UCSD-AML1 (cell line): ENCODE data around the gene PPP2R3C.
"Not testable (repeated sequence)": the region's sequence is repeated elsewhere in the genome, so short reads cannot be mapped to it uniquely, and the experiment has no call there.

Source experiments
- DNase-seq: peaks from one replicate; lab custom pipeline; 2025; ENCODE audit not compliant: unreplicated experiment; lab: John Stamatoyannopoulos, UW

Gene PPP2R3C

DNA sequence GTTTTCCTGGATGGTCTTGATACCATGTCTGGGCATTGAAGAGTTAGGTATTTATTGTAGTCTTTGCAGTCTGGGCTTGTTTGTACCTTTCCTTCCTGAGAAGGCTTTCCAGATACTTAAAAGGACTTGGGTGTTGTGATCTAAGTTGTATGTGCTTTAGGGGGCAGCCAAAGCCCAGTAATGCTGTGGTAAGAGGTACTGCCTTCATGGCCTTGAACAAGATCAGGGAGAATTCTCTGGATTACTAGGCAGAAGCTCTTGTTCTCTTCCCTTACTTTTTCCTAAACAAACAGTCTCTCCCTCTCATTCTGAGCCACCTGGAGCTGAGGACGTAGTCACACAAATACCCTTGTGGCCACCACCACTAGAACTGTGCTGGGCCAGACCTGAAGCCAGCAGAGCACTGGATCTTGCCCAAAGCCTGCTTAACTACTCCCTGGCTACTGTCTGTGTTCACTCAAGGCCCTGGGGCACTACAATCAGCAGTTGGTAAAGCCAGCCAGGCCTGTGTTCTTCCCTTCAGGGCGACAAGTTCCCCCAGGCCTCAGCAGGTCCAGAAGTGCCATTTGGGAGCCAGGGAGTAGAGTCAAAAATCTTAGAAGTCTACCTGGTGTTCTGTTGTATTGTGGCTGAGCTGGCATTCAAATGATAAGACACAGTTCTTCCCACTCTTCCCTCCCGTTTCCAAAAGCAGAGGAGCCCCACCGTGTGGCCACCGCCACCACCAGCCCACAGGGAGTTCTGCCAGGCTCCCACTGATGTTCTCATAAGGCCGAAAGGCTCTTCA is 11.9 kb upstream of the PPP2R3C start:
- DNase-seq = peak; percentile 12

DNA sequence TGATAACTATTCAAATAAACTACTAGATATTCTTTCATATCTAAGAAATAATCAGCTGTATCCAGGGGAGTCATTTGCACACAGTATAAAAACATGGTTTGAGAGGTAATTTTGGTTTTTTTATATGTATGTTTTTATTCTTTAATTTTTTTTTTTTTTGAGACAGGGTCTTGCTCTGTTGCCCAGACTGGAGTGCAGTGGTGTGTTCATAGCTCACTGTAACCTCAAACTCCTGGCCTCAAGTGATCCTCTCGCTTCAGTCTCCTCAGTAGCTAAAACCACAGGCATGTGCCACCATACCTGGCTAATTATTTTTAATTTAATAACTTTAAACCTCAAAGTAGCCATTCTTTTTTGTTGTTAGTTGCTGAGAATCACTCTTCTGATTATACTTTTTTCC is 2.3 kb upstream of the PPP2R3C start:
- DNase-seq = no peak

DNA sequence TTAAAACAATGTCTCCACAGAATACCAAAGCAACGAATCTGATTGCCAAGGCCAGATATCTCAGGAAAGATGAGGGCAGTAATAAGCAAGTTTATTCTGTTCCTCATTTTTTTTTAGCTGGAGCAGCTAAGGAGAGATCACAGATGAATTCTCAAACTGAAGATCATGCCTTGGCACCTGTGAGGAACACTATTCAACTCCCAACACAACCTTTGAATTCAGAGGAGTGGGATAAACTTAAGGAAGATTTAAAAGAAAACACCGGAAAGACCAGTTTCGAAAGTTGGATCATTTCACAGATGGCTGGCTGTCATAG is 1.6 kb upstream of the PPP2R3C start:
- DNase-seq = no peak

DNA sequence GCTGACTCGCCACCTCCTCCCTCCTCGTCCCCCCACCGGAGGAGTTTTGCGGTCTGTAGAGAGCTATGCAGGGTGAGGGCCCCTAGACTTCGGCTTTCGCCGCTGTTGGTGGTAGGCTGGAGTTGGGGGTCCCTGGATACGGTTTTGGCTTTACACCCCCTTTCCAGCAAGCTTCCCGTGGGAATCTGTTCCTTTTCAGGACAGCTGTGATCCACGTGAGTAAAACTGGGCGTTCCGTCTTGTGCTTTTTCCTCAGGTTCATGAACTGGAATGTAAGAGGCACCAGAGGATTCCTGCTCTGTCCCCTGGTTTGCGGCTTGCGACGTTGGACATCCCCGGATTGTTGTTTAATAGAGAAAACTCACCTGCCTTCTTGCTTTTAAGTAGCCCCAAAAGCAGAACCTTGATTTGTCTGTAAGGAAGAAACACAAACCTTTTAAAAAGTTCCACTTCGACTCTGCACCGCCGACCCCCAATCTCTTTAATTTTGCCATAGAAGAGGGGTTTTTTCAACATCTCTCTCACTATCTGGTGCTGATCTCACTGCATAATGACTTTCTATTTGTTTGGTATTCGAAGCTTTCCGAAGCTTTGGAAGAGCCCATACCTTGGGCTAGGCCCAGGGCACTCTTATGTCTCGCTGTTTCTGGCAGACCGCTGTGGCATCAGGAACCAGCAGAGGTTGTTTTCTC is 1.1 kb upstream of the PPP2R3C start:
- DNase-seq = peak; percentile 27

DNA sequence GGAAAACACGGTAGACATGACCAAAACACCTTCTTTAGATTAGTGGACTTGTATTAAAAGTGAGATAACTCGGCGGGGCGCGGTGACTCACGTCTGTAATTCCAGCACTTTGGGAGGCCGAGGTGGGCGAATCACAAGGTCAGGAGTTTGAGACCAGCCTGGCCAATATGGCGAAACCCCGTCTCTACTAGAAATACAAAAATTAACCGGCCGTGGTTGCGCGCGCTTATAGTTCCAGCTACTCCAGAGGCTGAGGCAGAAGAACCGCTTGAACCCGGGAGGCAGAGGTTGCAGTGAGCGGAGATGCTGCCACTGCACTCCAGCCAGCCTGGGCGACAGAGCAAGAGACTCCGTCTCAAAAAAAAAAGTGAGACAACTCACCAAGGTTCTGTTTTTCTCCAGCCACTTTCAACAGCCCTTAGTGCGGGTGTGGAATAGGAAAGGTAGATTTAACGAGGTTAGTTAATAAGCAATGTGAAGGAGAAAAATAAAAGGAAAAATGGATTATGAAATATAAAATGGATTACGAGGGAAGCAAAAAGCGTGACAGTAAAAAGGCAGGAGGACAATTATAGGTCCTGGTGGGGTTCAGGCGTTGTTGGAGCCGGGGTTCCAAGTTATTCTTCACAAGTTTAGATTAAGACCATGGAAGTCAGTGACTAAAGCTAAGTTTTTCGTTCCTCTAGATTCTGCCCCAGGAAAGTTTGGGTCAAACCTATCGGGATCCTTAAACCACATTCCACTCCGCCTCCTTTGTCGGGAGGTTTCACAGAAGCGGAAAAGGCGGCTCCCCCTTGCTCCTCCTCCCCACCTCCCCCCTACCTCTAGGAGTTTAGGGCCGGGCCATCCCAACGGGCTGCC is 534 bp downstream of the PPP2R3C start:
- no peak for DNase-seq

DNA sequence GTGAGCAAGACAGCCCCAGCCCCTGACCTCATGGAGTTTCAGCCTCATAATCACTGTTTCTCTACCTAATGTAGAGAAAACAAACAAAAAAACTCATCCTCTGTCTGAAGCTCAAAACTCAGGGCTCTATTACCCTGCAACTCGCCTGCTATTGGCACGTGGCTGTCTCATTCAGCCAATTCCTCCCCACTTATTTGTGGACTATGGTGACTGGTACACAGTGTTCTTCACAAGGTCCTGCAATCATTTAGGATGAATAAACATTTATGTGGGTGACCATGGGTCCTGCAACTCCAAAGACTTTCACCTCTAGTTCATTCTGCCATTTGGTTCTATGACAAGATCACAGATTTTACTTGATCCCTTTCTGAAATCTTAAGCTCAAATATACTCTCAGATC is 4.7 kb downstream of the PPP2R3C start:
- no peak for DNase-seq

DNA sequence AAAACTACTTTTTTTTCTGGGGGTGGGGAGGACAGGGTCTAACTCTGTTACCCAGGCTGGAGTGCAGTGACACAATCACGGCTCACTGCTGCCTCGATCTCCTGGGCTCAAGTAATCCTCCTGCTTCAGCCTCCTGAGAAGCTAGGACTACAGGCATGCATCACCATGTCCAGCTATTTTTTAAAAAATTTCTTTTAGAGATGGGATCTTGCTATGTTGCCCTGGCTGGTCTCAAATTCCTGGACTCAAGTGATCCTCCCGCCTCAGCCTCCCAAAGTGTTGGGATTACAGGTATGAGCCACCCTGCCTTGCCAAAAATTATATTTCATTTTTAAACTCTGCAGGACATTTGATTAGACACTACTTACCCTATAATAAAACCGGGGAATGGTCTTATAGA is 5.5 kb downstream of the PPP2R3C start:
- no peak for DNase-seq

DNA sequence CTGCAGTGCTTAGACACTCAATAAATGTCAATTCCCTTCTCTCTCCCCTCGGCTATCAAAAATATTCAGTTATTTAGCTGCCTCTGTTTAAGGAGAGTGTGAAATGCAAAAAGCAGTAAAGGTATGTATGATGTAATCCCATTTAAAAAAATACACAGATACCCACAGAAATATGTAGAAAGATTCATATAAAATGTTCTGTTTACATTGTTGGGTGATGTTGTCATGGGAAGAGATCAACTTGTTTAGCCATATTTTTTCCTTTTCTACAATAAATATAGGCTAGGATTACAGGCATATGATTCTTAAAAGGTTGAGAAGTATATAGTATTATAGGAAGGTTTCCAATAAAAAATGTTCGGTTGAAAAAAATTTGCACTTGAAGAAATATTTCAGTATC is 7.8 kb downstream of the PPP2R3C start:
- no peak for DNase-seq

DNA sequence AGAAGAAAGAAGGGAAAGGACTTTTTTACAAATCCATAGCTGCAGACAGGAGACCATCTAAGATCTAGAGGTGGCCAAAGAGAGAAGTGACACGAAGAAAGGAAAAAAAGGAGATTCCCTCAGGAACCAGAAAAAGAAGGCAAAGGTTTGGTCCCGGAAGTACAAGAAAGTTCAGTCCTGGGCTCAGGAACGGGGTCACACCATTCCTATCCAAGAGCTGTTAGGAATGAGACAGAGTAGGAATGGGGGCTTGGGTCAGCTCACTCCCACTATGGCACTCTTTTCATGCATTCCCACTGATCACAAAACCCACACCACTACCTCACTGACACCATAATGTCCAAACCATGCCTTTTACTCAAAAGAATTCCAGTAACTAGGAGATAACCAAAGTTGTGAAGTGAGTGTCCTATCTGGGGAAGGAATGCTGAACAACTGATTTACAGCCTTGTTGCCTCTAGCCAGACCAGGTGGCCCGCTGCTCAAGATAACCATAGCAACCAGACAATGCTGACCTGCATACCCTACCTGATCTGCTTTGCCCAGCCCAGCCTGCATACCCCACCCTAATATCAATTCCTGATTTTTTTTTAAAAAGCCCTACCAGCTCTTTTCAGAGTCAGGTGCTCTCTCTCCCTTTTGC is 8.4 kb downstream of the PPP2R3C start:
- no peak for DNase-seq

DNA sequence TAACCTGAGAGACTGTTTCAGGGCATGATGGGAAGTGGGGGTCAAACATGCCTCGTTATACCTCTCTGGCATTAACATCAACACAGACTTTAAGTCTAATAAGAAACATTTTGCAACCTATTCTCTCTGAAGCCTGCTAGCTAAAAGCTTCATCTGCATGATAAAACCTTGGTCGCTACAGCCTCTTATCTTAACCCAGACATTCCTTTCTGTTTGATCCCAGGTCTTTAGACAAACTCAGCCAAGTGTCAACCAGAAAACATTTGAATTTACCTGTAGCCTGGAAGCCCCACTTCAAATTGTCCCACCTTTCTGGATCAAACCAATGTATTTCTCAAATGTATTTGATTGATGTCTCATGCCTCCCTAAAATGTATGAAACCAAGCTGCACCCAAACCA is 9.1 kb downstream of the PPP2R3C start:
- no peak for DNase-seq

DNA sequence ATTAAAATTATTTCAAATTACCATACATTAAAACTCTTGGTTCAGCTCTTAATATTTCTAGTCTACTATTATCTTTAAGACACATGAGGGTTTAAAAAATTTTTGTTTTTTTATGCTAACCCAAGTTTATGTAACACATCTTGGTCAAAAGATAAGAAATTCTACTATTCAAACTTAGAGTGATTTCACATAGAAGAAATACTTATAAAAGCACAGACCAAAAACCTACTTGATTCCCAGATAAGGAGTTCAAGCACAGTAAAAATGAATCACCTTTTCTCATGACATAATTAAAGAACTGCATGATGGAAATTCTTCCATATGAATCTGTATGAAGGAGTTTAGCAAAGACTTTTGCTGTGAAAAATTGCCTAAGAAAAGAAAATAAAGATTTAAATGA is 13.9 kb downstream of the PPP2R3C start:
- DNase-seq = no peak

DNA sequence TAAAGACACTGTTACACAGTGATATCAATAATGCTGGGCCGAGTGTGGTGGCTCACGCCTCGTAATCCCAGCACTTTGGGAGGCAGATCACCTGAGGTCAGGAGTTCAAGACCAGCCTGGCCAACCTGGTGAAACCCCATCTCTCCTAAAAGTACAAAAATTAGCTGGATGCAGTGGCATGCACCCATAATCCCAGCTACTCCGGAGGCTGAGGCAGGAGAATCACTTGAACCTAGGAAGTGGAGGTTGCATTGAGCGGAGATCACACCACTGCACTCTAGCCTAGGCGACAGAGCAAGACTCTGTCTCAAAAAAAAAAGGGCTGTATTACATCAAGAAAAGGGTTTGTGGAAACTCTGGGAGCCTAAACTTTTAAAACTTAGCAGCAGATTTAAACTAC is 27.1 kb downstream of the PPP2R3C start:
- not testable (repeated sequence) for DNase-seq

DNA sequence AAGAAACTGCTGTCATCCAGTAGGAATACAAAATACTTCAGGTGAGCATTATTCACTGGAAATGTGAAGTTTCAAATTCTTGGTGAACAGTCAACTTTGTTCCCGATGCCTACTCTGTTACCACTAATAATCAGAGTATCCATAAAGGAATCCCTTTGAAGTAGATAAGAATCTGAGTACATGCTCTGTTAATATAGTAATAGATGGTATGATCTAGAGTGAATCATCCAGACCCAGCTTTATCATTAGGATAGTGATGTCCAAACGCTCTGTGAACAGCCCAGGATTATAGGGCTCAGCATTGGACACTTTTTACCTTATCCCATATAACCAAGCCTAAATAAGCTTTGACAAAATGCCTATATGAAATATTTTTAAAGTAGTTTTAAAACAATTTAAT is 33.3 kb downstream of the PPP2R3C start:
- DNase-seq = no peak

DNA sequence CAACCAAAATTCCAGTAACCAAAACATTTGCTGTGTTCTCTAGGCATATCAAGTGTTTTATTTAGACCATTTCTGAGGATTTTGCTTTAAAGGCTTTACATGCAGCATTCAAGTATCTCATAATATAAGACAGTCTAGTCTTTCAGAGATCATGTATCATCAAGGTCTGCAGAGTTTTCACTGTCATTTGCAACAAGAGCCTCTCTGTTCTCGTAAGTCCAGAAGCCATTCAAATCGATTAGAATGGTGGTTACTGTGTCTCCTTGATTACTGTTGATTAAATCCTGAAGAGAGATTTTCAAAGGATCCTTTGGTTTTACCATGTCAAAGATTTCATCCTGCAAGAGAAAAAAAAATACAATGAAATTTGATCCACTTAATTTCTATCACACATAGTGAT is 36.3 kb downstream of the PPP2R3C start:
- no peak for DNase-seq

DNA sequence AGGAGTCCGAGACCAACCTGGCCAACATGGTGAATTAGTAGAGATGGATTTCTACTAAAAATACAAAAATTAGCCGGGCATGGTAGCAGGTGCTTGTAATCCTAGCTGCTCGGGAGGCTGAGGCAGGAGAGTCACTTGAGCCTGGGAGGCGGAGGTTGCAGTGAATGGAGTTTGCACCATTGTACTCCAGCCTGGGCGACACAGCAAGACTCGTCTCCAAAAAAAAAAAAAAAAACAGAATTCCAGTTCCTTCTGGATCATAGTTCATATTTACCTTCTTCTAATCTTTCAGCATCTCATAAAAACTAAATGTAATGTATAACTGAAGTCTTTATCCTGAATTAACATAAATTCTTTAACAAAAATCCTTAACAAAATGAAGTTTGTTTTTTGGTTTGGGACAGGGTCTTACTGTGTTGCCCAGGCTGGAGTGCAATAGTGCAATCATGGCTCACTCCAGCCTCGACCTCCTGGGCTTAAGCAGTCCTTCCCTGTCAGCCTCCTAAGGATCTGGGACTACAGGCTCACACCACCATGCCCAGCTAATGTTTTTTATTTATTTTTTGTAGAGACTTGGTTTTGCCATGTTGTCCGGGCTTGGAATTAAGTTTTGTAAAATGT is 38.1 kb downstream of the PPP2R3C start:
- no peak for DNase-seq

DNA sequence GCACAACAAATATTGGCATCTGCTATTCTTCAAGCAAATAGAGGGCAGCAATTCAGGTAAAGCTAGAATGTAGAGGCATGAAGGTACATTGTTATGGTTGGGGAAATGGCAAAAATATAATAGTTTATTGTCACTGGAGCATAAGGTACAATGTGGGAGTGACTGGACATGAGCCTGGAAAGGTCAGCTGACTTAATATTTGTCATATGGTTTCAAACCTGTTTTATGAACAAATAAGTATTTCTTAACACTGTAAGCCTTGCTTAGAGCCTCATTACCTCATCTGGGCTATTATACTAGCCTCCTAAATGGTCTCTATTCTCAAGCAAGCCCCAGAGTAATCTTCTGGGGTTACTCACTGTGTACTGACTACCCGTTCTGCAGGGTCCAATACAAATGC is 42.0 kb downstream of the PPP2R3C start:
- DNase-seq = no peak

DNA sequence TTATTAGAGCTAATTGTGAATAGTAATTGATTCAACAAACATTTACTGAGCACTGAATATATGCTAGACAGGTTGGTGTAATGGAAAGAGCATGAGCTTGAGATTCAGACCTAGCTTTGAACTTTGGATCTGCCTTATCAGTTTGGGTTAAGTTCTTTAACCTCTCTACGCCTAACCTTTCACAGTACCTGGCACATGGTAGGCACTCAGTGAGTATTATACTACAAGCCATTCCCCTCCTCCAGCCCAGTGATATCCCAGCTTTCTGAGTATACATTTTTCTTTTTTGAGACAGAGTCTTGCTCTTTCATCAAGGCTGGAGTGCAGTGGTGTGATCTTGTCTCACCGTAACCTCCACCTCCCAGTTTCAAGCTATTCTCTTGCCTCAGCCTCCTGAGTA is 43.7 kb downstream of the PPP2R3C start:
- DNase-seq = no peak

DNA sequence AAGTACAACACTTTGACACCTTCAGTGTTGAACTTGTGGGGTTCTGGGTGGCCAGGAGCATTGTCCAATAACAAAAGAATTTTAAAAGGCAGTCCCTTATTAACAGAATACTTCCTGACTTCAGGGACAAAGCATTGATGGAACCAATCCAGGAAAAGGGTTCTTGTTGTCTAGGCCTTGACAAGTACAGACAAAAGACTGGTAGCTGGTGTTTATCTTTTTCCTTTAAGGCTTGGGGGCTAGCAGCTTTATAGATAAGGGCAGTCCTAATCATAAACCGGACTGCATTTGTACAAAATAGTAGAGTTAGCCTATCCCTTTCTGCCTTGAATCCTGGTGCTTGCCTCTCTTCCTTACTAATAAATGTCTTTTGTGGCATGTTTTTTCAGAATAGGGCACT is 48.3 kb downstream of the PPP2R3C start:
- DNase-seq = no peak

DNA sequence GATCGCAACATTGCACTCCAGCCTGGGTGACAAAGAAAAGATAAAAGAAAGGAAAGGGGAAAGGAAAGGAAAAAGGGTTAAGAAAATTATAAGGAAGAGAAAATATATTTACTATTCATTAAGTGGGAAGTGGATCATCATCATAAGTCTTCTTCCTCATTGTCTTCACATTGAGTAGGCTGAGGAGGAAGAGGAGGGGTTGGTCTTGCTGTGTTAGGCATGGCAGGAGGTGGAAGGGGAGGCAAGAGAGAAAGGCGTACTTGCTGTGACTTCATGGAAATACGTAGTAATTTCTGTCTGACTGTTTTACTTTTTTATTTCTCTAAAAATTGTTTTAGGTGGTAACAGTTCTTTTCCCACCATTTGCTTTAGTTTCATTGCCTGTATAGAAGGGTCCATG is 49.6 kb downstream of the PPP2R3C start:
- no peak for DNase-seq

DNA sequence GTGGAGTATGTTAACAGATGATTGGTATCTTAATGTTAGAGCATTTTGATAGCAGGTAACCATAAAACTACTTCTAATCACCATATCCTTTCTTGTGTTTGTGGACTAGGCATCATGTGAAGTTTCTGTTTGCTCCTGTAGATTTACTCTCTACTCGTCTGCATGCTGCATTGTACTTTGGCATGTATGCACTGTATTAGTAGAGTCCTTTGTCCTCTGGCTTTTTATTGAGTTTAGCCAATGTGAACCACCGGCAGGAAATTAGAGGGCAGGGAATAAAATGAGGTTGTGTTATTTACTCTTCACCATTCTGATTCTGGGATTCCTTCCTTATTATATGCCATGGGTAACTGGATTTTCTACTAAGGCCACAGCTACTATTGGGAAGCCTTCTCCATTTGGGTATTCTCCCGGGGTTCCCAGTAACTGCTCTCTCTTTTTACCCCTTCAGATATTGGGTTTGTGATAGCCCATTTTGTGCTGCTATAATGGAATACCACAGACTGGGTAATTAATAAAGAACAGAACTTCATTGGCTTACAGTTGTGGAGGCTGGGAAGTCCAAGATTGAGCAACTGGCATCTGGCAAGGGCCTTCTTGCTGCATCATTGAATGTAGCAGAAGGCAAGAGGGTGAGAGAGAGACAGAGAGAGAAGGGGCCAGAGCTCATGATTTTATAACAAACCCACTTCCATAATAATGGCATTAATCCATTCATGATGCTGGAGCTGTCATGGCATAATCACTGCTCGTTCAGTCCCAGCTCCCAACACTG is 53.4 kb downstream of the PPP2R3C start:
- no peak for DNase-seq
